Keratinocyte (primary cell): ENCODE results near the gene KRTAP12-4. TPM values are rescaled to one million over a fixed set of nuclear protein-coding genes. Genes with fewer than 3 reads are reported as not detected.
"Not testable (repeated sequence)": the region's sequence is repeated elsewhere in the genome, so short reads cannot be mapped to it uniquely, and the experiment has no call there.

Experiments
- DNase-seq: peaks from one replicate; pipeline ENCODE4 v3.0.0-alpha.2; 2011; ENCODE audit warnings: low read depth, missing footprints, low spot score
- FAIRE-seq: peaks from 2 replicates; lab custom pipeline; 2011; peaks lifted over from hg19 to GRCh38; lab: Jason Lieb, UNC
- H2AFZ ChIP-seq: 2 replicates; pipeline ENCODE4 v1.6.0; 2012; ENCODE audit warnings: low read length, control low read depth, inconsistent platforms; ENCODE audit not compliant: control insufficient read depth
- H3K27ac ChIP-seq: 2 replicates; pipeline ENCODE4 v1.5.1; 2011; ENCODE audit warnings: low read length; ENCODE audit not compliant: control insufficient read depth, insufficient read depth
- H3K27me3 ChIP-seq: 3 replicates; pipeline ENCODE4 v1.6.0; 2011; ENCODE audit warnings: low read length; ENCODE audit not compliant: control insufficient read depth, insufficient read depth; ENCODE audit errors: extremely low read depth
- H3K36me3 ChIP-seq, 2 experiments: 2 replicates in 1 of 2; 3 replicates in 1 of 2; pipeline ENCODE4 v1.5.1; 2011; ENCODE audit warnings: low read length in 2 of 2, mild to moderate bottlenecking in 1 of 2; ENCODE audit not compliant: control insufficient read depth in 2 of 2, insufficient read depth in 2 of 2; ENCODE audit errors: extremely low read depth in 1 of 2
- H3K4me1 ChIP-seq: 3 replicates; pipeline ENCODE4 v1.5.1; 2011; ENCODE audit warnings: low read length; ENCODE audit not compliant: control insufficient read depth, insufficient read depth; ENCODE audit errors: extremely low read depth
- H3K4me2 ChIP-seq: 3 replicates; pipeline ENCODE4 v1.6.0; 2011; ENCODE audit warnings: low read depth, low read length; ENCODE audit not compliant: control insufficient read depth, insufficient read depth; ENCODE audit errors: extremely low read depth
- H3K4me3 ChIP-seq, 3 experiments: fragments of 200-600 bp in 1 of 3; sonication (generic) in 1 of 3; 2 replicates in 2 of 3; 3 replicates in 1 of 3; pipeline ENCODE4 v1.5.1; 2011 to 2016; ENCODE audit warnings: low read length in 3 of 3, mild to moderate bottlenecking in 3 of 3, control low read depth in 2 of 3, inconsistent platforms in 1 of 3, low read depth in 1 of 3, mixed read lengths in 1 of 3, mixed run types in 1 of 3, moderate library complexity in 1 of 3; ENCODE audit not compliant: control insufficient read depth in 2 of 3, insufficient read depth in 2 of 3; ENCODE audit errors: extremely low read depth in 1 of 3
- H3K79me2 ChIP-seq: 2 replicates; pipeline ENCODE4 v1.6.0; 2012; ENCODE audit warnings: low read length; ENCODE audit not compliant: control insufficient read depth, insufficient read depth
- H3K9ac ChIP-seq: 3 replicates; pipeline ENCODE4 v1.6.0; 2011; ENCODE audit warnings: low read length; ENCODE audit not compliant: control insufficient read depth, insufficient read depth; ENCODE audit errors: extremely low read depth
- H3K9me1 ChIP-seq: 3 replicates; pipeline ENCODE4 v1.6.0; 2011; ENCODE audit warnings: low read length; ENCODE audit not compliant: control insufficient read depth, insufficient read depth; ENCODE audit errors: extremely low read depth
- H3K9me3 ChIP-seq: 2 replicates; pipeline ENCODE4 v1.5.1; 2012; ENCODE audit warnings: low read depth, low read length; ENCODE audit not compliant: control insufficient read depth
- H4K20me1 ChIP-seq: 3 replicates; pipeline ENCODE4 v1.6.0; 2011; ENCODE audit warnings: low read length; ENCODE audit not compliant: control insufficient read depth, insufficient read depth; ENCODE audit errors: extremely low read depth
- CTCF ChIP-seq, 3 experiments: IDR thresholded peaks in 1 of 3; conservative IDR thresholded peaks in 1 of 3; optimal IDR thresholded peaks in 1 of 3; 2 replicates in 2 of 3; 3 replicates in 1 of 3; pipeline versions ENCODE3 to v1.5.1; 2011; ENCODE audit warnings: low read length in 3 of 3, mild to moderate bottlenecking in 3 of 3, moderate library complexity in 2 of 3, control low read depth in 1 of 3, inconsistent platforms in 1 of 3; ENCODE audit not compliant: insufficient read depth in 2 of 3; ENCODE audit errors: extremely low read depth in 1 of 3
- EZH2 ChIP-seq: IDR thresholded peaks from one replicate; pipeline ENCODE4 v1.6.1; 2012; ENCODE audit warnings: inconsistent platforms, mild to moderate bottlenecking, low read length, moderate library complexity
- dilution Hi-C: fragments of 300-500 bp; cut with MboI; formaldehyde crosslinking; loops from one replicate; pipeline ENCODE4 v1.7.0; 2020; ENCODE audit warnings: low sequenced_read_pairs; ENCODE audit not compliant: extremely low pct_ligation_motif_present
- polyA plus RNA-seq, 5 experiments: library from polyadenylated mRNA; depleted of rRNA in 3 of 5; stranded (reverse) in 3 of 5; stranded (forward) in 1 of 5; unstranded in 1 of 5; fragments of >200 nt; gene quantifications; 1 replicate in 1 of 5; 2 replicates in 3 of 5; 3 replicates in 1 of 5; pipeline versions ENCODE4 v1.2.1 to v1.2.3, GENCODE V29; 2011 to 2012; ENCODE audit warnings: missing spikeins in 2 of 5, low read depth in 1 of 5, low replicate concordance in 1 of 5

KRTAP12-4 gene
- polyA plus RNA-seq, 1 donor (not counting 4 experiments of a cell fraction or from before 2014, with no cell fraction given): not detected

GRCh38 chr21:44627181-44627822, 27.2 kb downstream of the KRTAP12-4 start:
- H3K4me1 ChIP-seq, H3K79me2 ChIP-seq, DNase-seq, H3K27me3 ChIP-seq, H3K4me3 ChIP-seq, H3K27ac ChIP-seq, H3K4me2 ChIP-seq, H4K20me1 ChIP-seq, H3K36me3 ChIP-seq, H3K9ac ChIP-seq, dilution Hi-C loops, H2AFZ ChIP-seq, H3K9me1 ChIP-seq, FAIRE-seq: not testable (repeated sequence)
- H3K9me3 ChIP-seq: peaks cover 14% of the 10 kb centered on the region

- Histone ChIP-seq H3K79me2 (no peaks in the 10 kb centered on the region), H3K4me2 (no peak within 1 kb of the TSS), H2AFZ (no peak within 1 kb of the TSS), H3K27me3 (no peaks in the 10 kb centered on the region), H3K9me3 (peaks cover 14% of the 10 kb centered on the region), H3K4me3 (no peak within 1 kb of the TSS), H3K27ac (no peak within 1 kb of the TSS), H3K36me3 (no peaks in the 10 kb centered on the region), H3K9ac (no peak within 1 kb of the TSS), H4K20me1 (no peaks in the 10 kb centered on the region), H3K9me1 (no peaks in the 10 kb centered on the region), H3K4me1 (no peaks in the 10 kb centered on the region)
- no peak for TF ChIP-seq EZH2
- no peak for TF ChIP-seq CTCF (optimal IDR thresholded peaks at IDR 0.05 in 1 of 3, IDR thresholded peaks at IDR 0.05 in 1 of 3, conservative IDR thresholded peaks at IDR 0.05 in 1 of 3; ENCODE audit: extremely low read depth in 1 of 3, insufficient read depth in 2 of 3, low read length in 3 of 3)
- DNase-seq (no peak), FAIRE-seq (no peak)
- dilution Hi-C loops: no loop called here
Measured at GRCh38 chr21:44626673-44627143, 27.8 kb downstream of the KRTAP12-4 start, which contains the start of gene KRTAP10-9. KRTAP10-9 (plus strand) TSS chr21:44627093; CDS start chr21:44627172, 79 bp downstream.
